GM18499 (cell line): ENCODE measurements around the gene CTNNA3.
"Not testable (repeated sequence)": the region's sequence is repeated elsewhere in the genome, so short reads cannot be mapped to it uniquely, and the experiment has no call there.

ENCODE experiments used
- ATAC-seq: cut with Tn5 transposase; IDR thresholded peaks from one replicate; pipeline ENCODE4 v1.9.1; 2021; ENCODE audit warnings: moderate number of reproducible peaks; ENCODE audit not compliant: insufficient read depth, unreplicated experiment

CTNNA3 gene

GRCh38 chr10:67386841-67387533 is 309.0 kb downstream of the CTNNA3 start:
- not testable (repeated sequence) for ATAC-seq

- no peak for ATAC-seq
Measured at GRCh38 chr10:67386260-67386659, 309.7 kb downstream of the CTNNA3 start.

- ATAC-seq, result no peak
Measured at GRCh38 chr10:67385566-67385965, 310.4 kb downstream of the CTNNA3 start.

GRCh38 chr10:67385089-67385488 is 310.9 kb downstream of the CTNNA3 start:
- no peak for ATAC-seq

GRCh38 chr10:67331121-67331910 is 364.7 kb downstream of the CTNNA3 start:
- no peak for ATAC-seq

- no peak for ATAC-seq
Measured at GRCh38 chr10:67327626-67328535, 368.1 kb downstream of the CTNNA3 start.

GRCh38 chr10:67319976-67320375 is 376.0 kb downstream of the CTNNA3 start:
- ATAC-seq, result no peak

- no peak for ATAC-seq
Measured at GRCh38 chr10:67308912-67309311, 387.1 kb downstream of the CTNNA3 start.

GRCh38 chr10:67306588-67307205 is 389.3 kb downstream of the CTNNA3 start:
- ATAC-seq, result no peak

- no peak for ATAC-seq
Measured at GRCh38 chr10:67302701-67303100, 393.3 kb downstream of the CTNNA3 start.

GRCh38 chr10:67299761-67300160 is 396.2 kb downstream of the CTNNA3 start:
- no peak for ATAC-seq

GRCh38 chr10:67297637-67298181 is 398.3 kb downstream of the CTNNA3 start:
- ATAC-seq, result no peak

GRCh38 chr10:67296926-67297325 is 399.1 kb downstream of the CTNNA3 start:
- no peak for ATAC-seq

- no peak for ATAC-seq
Measured at GRCh38 chr10:67288688-67289410, 407.1 kb downstream of the CTNNA3 start.

GRCh38 chr10:67284589-67284988 is 411.4 kb downstream of the CTNNA3 start:
- no peak for ATAC-seq

- ATAC-seq, result no peak
Measured at GRCh38 chr10:67282871-67283270, 413.1 kb downstream of the CTNNA3 start.

- no peak for ATAC-seq
Measured at GRCh38 chr10:67280405-67280804, 415.6 kb downstream of the CTNNA3 start.

GRCh38 chr10:67277402-67277801 is 418.6 kb downstream of the CTNNA3 start:
- no peak for ATAC-seq

GRCh38 chr10:67269828-67270227 is 426.2 kb downstream of the CTNNA3 start:
- ATAC-seq, result no peak
